K562 (cell line): ENCODE measurements around the gene LCE3A. TPM values are rescaled to one million over a fixed set of nuclear protein-coding genes. Genes with fewer than 3 reads are reported as not detected.

Experiments
- ATAC-seq: fragments of 200-7000 bp; cut with Tn5 transposase; 3 replicates; pipeline ENCODE4 v1.9.1; 2020; ENCODE audit warnings: moderate library complexity
- BruUV-seq: library from RNA; stranded (reverse); fragments of 400-500 nt; replicated peaks from 2 replicates; lab custom pipeline; 2021; lab: Mats Ljungman, UMichigan
- CTCF ChIA-PET: fragments of 300-600 bp; formaldehyde crosslinking; extraction: SDS; loops from one replicate; lab custom pipeline; 2021; ENCODE audit warnings: low intra/inter-chr PET ratio; lab: Yijun Ruan, JAX
- POLR2A ChIA-PET: fragments of 300-600, 350-650 bp; sonication (Branson Sonifier 250); formaldehyde crosslinking; extraction: SDS; loops from one replicate; lab custom pipeline; 2021; ENCODE audit warnings: antibody characterized with exemption, inconsistent platforms; lab: Yijun Ruan, JAX
- DNase-seq, 4 experiments: peaks; one replicate each; pipeline versions ENCODE4 v3.0.0 to v3.0.0-alpha.2; 2011 to 2018; ENCODE audit warnings: low spot score in 3 of 4, mixed read lengths in 3 of 4; ENCODE audit errors: extremely low read depth in 1 of 4
- FAIRE-seq: peaks from 2 replicates; lab custom pipeline; 2011; peaks lifted over from hg19 to GRCh38; lab: Jason Lieb, UNC
- H2AFZ ChIP-seq: 2 replicates; pipeline ENCODE4 v1.6.0; 2011; ENCODE audit warnings: low read depth, low read length, control low read depth, inconsistent platforms
- H3K27ac ChIP-seq: fragments of 200-600 bp; 3 replicates; pipeline ENCODE4 v1.8.0; 2011; ENCODE audit warnings: low read depth, mild to moderate bottlenecking, control low read depth, inconsistent platforms, low read length, moderate library complexity, mixed read lengths; ENCODE audit errors: extremely low read depth
- H3K27me3 ChIP-seq, 2 experiments: fragments of 300-600 bp in 1 of 2; 2 replicates in 1 of 2; 3 replicates in 1 of 2; pipeline versions ENCODE4 v1.6.0 to v1.8.0; 2011; ENCODE audit warnings: inconsistent platforms in 2 of 2, low read length in 2 of 2, mild to moderate bottlenecking in 1 of 2, mixed read lengths in 1 of 2, moderate library complexity in 1 of 2; ENCODE audit not compliant: control insufficient read depth in 2 of 2, insufficient read depth in 2 of 2
- H3K36me3 ChIP-seq: fragments of 300-600 bp; 3 replicates; pipeline ENCODE4 v1.8.0; 2011; ENCODE audit warnings: mild to moderate bottlenecking, low read length, inconsistent platforms; ENCODE audit not compliant: control insufficient read depth, insufficient read depth
- H3K4me1 ChIP-seq, 2 experiments: fragments of 200-600 bp in 1 of 2; replicated peaks in 1 of 2; 2 replicates in 1 of 2; 3 replicates in 1 of 2; pipeline versions ENCODE4 v1.5.1 to v1.8.0; 2011; ENCODE audit warnings: inconsistent platforms in 2 of 2, low read length in 2 of 2, mild to moderate bottlenecking in 1 of 2, mixed read lengths in 1 of 2, moderate library complexity in 1 of 2; ENCODE audit not compliant: control insufficient read depth in 2 of 2, insufficient read depth in 2 of 2
- H3K4me2 ChIP-seq: 2 replicates; pipeline ENCODE4 v1.6.1; 2011; ENCODE audit warnings: low read length, control low read depth, inconsistent platforms, mixed read lengths; ENCODE audit not compliant: insufficient read depth
- H3K4me3 ChIP-seq: fragments of 200-600 bp; sonication (generic), shearing (Covaris generic); 2 replicates; pipeline ENCODE4 v1.5.1; 2016; ENCODE audit warnings: control low read depth, inconsistent platforms
- H3K79me2 ChIP-seq: fragments of 200-600 bp; 3 replicates; pipeline ENCODE4 v1.8.0; 2011; ENCODE audit warnings: low read length, inconsistent platforms; ENCODE audit not compliant: control insufficient read depth, insufficient read depth
- H3K9ac ChIP-seq, 2 experiments: 2 replicates each; pipeline versions ENCODE4 v1.6.0 to v1.6.1; 2011; ENCODE audit warnings: low read depth in 2 of 2, low read length in 2 of 2, control low read depth in 1 of 2, inconsistent platforms in 1 of 2, mild to moderate bottlenecking in 1 of 2, mixed read lengths in 1 of 2; ENCODE audit not compliant: insufficient read depth in 1 of 2
- H3K9me1 ChIP-seq: one replicate; pipeline ENCODE4 v1.6.0; 2011; ENCODE audit warnings: inconsistent platforms, mild to moderate bottlenecking, low read length, moderate library complexity; ENCODE audit not compliant: control insufficient read depth, insufficient read depth
- H3K9me3 ChIP-seq: replicated peaks from 2 replicates; pipeline ENCODE4 v1.5.1; 2011; ENCODE audit warnings: low read depth, low read length, inconsistent platforms; ENCODE audit not compliant: control insufficient read depth, insufficient read depth
- H4K20me1 ChIP-seq: replicated peaks from 2 replicates; pipeline ENCODE4 v1.6.1; 2011; ENCODE audit warnings: low read length, inconsistent platforms, mixed read lengths; ENCODE audit not compliant: control insufficient read depth, insufficient read depth
- DPF2 ChIP-seq: fragments of 450-650 bp; IDR thresholded peaks from 2 replicates; pipeline ENCODE4 v1.6.1; 2016
- HDAC8 ChIP-seq: fragments of 450-650 bp; IDR thresholded peaks from 2 replicates; pipeline ENCODE4 v1.6.1; 2016; ENCODE audit warnings: mild to moderate bottlenecking, missing genetic modification characterization, moderate library complexity, missing compliant biosample characterization
- MYC ChIP-seq, 2 experiments: fragments of 250-450 bp in 1 of 2; sonication (Bioruptor Pico) in 1 of 2; IDR thresholded peaks; 2 replicates each; pipeline versions ENCODE4 v1.5.1 to v1.6.1; 2012 to 2021; ENCODE audit warnings: low read depth in 2 of 2, borderline replicate concordance in 1 of 2, improper control_type of control experiment in 1 of 2, low read length in 1 of 2, mild to moderate bottlenecking in 1 of 2, moderate library complexity in 1 of 2
- PHF8 ChIP-seq: fragments of 200-600 bp; sonication (generic); IDR thresholded peaks from 2 replicates; pipeline ENCODE4 v1.6.1; 2012; ENCODE audit warnings: mixed run types, mild to moderate bottlenecking, inconsistent platforms, low read length, moderate library complexity, borderline replicate concordance
- RBM39 ChIP-seq: fragments of 200-400 bp; formaldehyde crosslinking; optimal IDR thresholded peaks from 2 replicates; pipeline ENCODE3; 2018; ENCODE audit warnings: low read depth, low read length
- SMC3 ChIP-seq: conservative IDR thresholded peaks from 2 replicates; pipeline ENCODE4 v1.6.1; 2011; ENCODE audit warnings: low read depth, low read length, improper control_type of control experiment; ENCODE audit not compliant: insufficient read depth
- SRSF9 ChIP-seq: fragments of 200-400 bp; formaldehyde crosslinking; IDR thresholded peaks from 2 replicates; pipeline ENCODE4 v1.6.1; 2017; ENCODE audit warnings: low read depth, low read length, borderline replicate concordance
- TEAD4 ChIP-seq, 2 experiments: sonication (generic) in 1 of 2; formaldehyde crosslinking in 1 of 2; IDR thresholded peaks; 2 replicates each; pipeline versions ENCODE4 v1.6.1 to v1.8.0; 2012 to 2022; ENCODE audit warnings: borderline replicate concordance in 1 of 2, inconsistent platforms in 1 of 2, low read length in 1 of 2, mild to moderate bottlenecking in 1 of 2, missing genetic modification reagents in 1 of 2
- THRA ChIP-seq: fragments of 450-650 bp; IDR thresholded peaks from 2 replicates; pipeline ENCODE4 v1.6.1; 2017; ENCODE audit warnings: mild to moderate bottlenecking, moderate library complexity
- ZC3H11A ChIP-seq: IDR thresholded peaks from 2 replicates; pipeline ENCODE4 v1.6.1; 2012; ENCODE audit warnings: low read depth, low read length, improper control_type of control experiment
- ZNF165 ChIP-seq: fragments of 250-450 bp; sonication (Bioruptor Pico); IDR thresholded peaks from 2 replicates; pipeline ENCODE4 v1.4.0; 2020; ENCODE audit warnings: borderline replicate concordance
- ZNF586 ChIP-seq: fragments of 450-650 bp; formaldehyde crosslinking; conservative IDR thresholded peaks from 2 replicates; pipeline ENCODE4 v1.4.0; 2020; ENCODE audit warnings: mild to moderate bottlenecking, moderate library complexity
- WGBS: fragments of 100-300 bp; shearing (Covaris generic); methylation state at CpG from one replicate; pipeline ENCODE4 v1.1.6; 2016; ENCODE audit warnings: low coverage, mixed read lengths; ENCODE audit not compliant: insufficient coverage; ENCODE audit errors: missing lambda C conversion rate; 5-methylcytosine and 5-hydroxymethylcytosine counted together
- in situ Hi-C: fragments of 300-500 bp; cut with MboI; formaldehyde crosslinking; loops from 4 replicates; pipeline ENCODE4 v1.15.0; 2018; ENCODE audit warnings: inconsistent platforms, mixed read lengths
- intact Hi-C: fragments of 100-400 bp; cut with micrococcal nuclease; formaldehyde crosslinking; loops from 2 replicates; pipeline ENCODE4 v1.14.2; 2022
- polyA plus RNA-seq, 8 experiments: library from polyadenylated mRNA; depleted of rRNA in 4 of 8; stranded (reverse) in 5 of 8; unstranded in 3 of 8; fragments of >200 nt; fragmentation: Nextera tagmentation in 2 of 8; fragmentation: Illumina TruSeq in 1 of 8; extraction: Ambion mirVana in 2 of 8; extraction: Trizol in 1 of 8; gene quantifications; 2 replicates each; pipeline versions ENCODE4 v1.2.1 to v1.2.3, GENCODE V29; 2011 to 2014; ENCODE audit warnings: inconsistent platforms in 1 of 8, missing spikeins in 1 of 8
- total RNA-seq, 7 experiments: library from RNA; depleted of rRNA in 6 of 7; stranded (reverse); fragments of >200 nt in 6 of 7; fragmentation: Illumina TruSeq in 2 of 7; extraction: Trizol in 2 of 7; gene quantifications; 2 replicates each; pipeline versions ENCODE4 v1.2.1 to v1.2.3, GENCODE V29; 2011 to 2021; ENCODE audit warnings: low replicate concordance in 1 of 7

Gene LCE3A
- total and polyA plus RNA-seq, 9 of the 15 experiments (the other 6 are each of a cell fraction or from before 2014, with no cell fraction given) = not detected

- no peak overlapping the region for H3K9ac ChIP-seq
- H3K27ac ChIP-seq = no peak overlapping the region
- H2AFZ ChIP-seq = no peak overlapping the region
- H4K20me1 ChIP-seq = no peaks in the 10 kb centered on the region
- ChIA-PET CTCF (interaction anchor here (0.6 to 1.1 kb wide), 5 partner anchors 129 to 566 kb away, joined by 3 to 8 read pairs (median 3); no protein-coding TSS in a partner anchor), POLR2A (interaction anchor here (0.6 kb wide), 2 partner anchors 54 to 216 kb away, joined by 3 read pairs; partner anchors contain the start of gene LCE4A)
- H3K36me3 ChIP-seq = no peaks in the 10 kb centered on the region
- DNase-seq (peak; percentile 65 to 75 (median 70)), FAIRE-seq (peak; percentile 89), ATAC-seq (peak; percentile 94)
- no peaks in the 10 kb centered on the region for H3K27me3 ChIP-seq
- in situ Hi-C loops = loop anchor here (10.0 kb wide), 1 partner anchor 571 kb away; no protein-coding TSS in a partner anchor
- no peaks in the 10 kb centered on the region for H3K4me1 ChIP-seq
- no peak overlapping the region for H3K4me3 ChIP-seq
- WGBS = 1% methylated on average over 9 of the region's 10 CpGs
- H3K9me1 ChIP-seq = peaks cover 3% of the 10 kb centered on the region
- H3K9me3 ChIP-seq = no peaks in the 10 kb centered on the region
- intact Hi-C loops = loop anchor here (1.0 to 10.0 kb wide), 4 partner anchors 91 to 568 kb away; no protein-coding TSS in a partner anchor
- BruUV-seq = no TSS peak
- H3K4me2 ChIP-seq = no peak overlapping the region
- no peaks in the 10 kb centered on the region for H3K79me2 ChIP-seq
- no peak for TF ChIP-seq SRSF9
- TF ChIP-seq ZNF165 (CRISPR knock-in tag) = no peak
- TF ChIP-seq TEAD4 (IDR thresholded peaks at IDR 0.05; ENCODE audit: low read length) = no peak
- no peak for TF ChIP-seq TEAD4 (CRISPR knock-in tag; IDR thresholded peaks at IDR 0.05; ENCODE audit: borderline replicate concordance)
- TF ChIP-seq MYC (IDR thresholded peaks at IDR 0.05; ENCODE audit: low read depth, low read length) = no peak
- TF ChIP-seq MYC (CRISPR knock-in tag; IDR thresholded peaks at IDR 0.05; ENCODE audit: borderline replicate concordance, low read depth) = no peak
- no peak for TF ChIP-seq ZNF586
- no peak for TF ChIP-seq RBM39
- no peak for TF ChIP-seq THRA
- TF ChIP-seq ZC3H11A = no peak
- TF ChIP-seq SMC3 = peak; percentile 50
- no peak for TF ChIP-seq DPF2
- no peak for TF ChIP-seq PHF8
- no peak for TF ChIP-seq HDAC8 (tag)
These were observed 31.2 kb upstream of the LCE3A start for GRCh38 chr1:152654110-152654509.
